ENCODE measurements around the gene CYB561. TPM values are rescaled to one million over a fixed set of nuclear protein-coding genes. Genes with fewer than 3 reads are reported as not detected.

The CYB561 gene
- total RNA-seq, 6 experiments from 2014 or later, result 7.4 to 21.9 (median 11.4) TPM

DNA sequence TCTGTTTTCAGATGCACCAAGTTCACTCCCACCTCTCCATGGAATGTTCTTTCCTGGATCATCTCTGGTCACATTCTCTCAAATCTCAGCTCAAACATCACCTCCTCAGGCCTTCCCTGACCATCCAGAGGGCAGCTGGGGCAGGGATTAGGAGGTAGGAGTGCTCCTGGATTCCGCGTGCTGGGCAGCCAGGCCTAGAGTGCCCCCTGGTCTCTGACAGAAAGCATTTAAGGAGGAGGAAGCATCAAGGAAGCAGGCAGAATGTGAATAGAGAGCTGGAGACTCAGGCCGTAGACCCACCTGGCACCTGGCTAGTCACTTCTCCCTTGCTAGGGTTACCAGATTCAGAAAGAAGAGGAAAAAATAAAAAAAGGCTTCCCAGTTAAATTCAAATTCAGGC, 2.5 kb upstream of the CYB561 start:
- Histone ChIP-seq H3K36me3 (no peaks in the 10 kb centered on the region), H3K4me3 (no peak overlapping the region), H3K27me3 (no peaks in the 10 kb centered on the region), H3K27ac (no peak overlapping the region), H3K9me3 (no peaks in the 10 kb centered on the region), H3K4me1 (peaks cover 0 to 3% (median 0%) of the 10 kb centered on the region in 4 donors)
- intact Hi-C loops (cut with DNase I), result no loop called here
- ATAC-seq (no peak), DNase-seq (no peak)
- 83% methylated on average over 3 of the region's 3 CpGs for WGBS (ENCODE audit: insufficient coverage, low coverage, low lambda C conversion rate, missing lambda C conversion rate)
- TF ChIP-seq POLR2A (IDR thresholded peaks at IDR 0.05) (no peak), CTCF (IDR thresholded peaks at IDR 0.05) (no peak)

DNA sequence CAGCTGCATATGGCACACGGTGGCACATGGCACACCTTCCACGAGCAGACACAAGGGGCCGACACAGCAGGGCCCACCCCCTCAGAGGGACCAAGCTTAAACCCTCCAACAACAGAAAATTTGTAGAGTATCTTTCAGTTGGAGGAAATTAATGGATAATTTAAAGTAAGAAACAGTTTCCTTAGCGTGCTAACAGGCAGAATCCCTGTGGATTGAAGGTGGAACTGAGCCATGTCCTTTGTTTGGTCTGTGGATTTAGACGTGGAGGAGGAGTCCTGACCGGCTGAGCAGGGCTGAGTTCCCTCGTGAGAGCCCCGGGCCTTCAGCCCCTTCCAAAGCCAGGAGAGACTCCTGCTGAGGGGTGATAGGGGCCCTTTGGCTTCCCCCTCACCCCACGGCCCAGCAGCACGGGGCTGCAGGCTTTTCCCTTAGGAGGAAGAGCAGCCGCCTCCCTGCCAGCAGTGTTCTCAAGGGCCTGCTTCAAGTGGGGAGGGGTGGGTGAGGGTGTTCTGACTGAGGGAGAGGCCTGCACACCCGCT, 1.4 kb upstream of the CYB561 start:
- peak overlapping the region in 2 of 3 donors; percentile 68 to 79 for H3K27ac ChIP-seq
- DNase-seq (no peak), ATAC-seq (no peak)
- H3K36me3 ChIP-seq, result no peaks in the 10 kb centered on the region
- peaks cover 0 to 3% (median 0%) of the 10 kb centered on the region in 4 donors for H3K4me1 ChIP-seq
- TF ChIP-seq POLR2A (IDR thresholded peaks at IDR 0.05), result no peak
- no peak for TF ChIP-seq CTCF (IDR thresholded peaks at IDR 0.05)
- H3K9me3 ChIP-seq, result no peaks in the 10 kb centered on the region
- intact Hi-C loops (cut with DNase I), result no loop called here
- 48% methylated on average over 4 of the region's 12 CpGs for WGBS (ENCODE audit: insufficient coverage, low coverage, low lambda C conversion rate, missing lambda C conversion rate)
- no peaks in the 10 kb centered on the region for H3K27me3 ChIP-seq
- peak overlapping the region in 1 of 3 donors; percentile 69 for H3K4me3 ChIP-seq

DNA sequence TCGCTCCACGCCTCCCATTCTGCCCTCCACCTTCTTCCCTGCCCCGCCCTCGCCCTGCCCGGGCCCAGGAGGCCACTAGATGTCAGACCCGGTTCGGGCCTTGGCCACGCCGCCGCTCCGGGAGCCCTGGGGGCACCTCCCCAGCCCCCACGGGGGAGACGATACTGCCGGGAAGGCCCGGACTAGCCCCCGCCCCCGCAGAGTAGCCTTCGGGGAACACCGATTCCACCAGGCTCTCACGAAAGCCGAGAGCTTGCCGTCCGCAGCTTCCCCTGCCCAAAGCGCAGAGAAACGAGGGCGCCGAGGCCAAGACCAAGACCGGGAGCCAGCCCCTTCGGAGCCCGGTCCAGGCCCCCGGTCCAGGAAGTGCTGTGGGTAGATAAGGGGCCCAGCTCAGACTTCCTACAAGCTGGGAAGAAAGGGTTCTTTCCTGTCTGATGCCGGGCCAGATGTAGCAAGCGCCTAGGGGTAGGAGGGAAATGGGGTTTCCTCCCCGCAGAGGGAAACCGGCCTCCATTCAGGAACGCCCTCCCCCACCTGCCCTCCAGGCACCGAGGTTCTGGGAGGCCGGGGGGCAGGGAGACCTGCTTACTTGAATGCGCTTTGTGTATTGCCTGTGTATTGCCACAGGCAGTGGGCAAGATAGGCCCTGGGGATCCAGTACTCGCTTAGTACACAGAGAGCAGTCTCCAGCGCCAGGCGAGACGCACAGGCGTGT, 806 bp upstream of the CYB561 start:
- no peaks in the 10 kb centered on the region for H3K36me3 ChIP-seq
- WGBS (ENCODE audit: insufficient coverage, low coverage, low lambda C conversion rate, missing lambda C conversion rate), result 13% methylated on average over 3 of the region's 44 CpGs
- H3K4me3 ChIP-seq, result peak overlapping the region; percentile 58 to 69 (median 59)
- H3K27ac ChIP-seq, result peak overlapping the region; percentile 58 to 79 (median 68)
- TF ChIP-seq CTCF (IDR thresholded peaks at IDR 0.05), result peak in 1 of 4 donors; percentile 8
- TF ChIP-seq POLR2A (IDR thresholded peaks at IDR 0.05), result no peak
- intact Hi-C loops (cut with DNase I), result no loop called here
- H3K9me3 ChIP-seq, result no peaks in the 10 kb centered on the region
- no peaks in the 10 kb centered on the region for H3K27me3 ChIP-seq
- ATAC-seq, result peak; percentile 28 to 53 (median 44)
- peaks cover 0 to 3% (median 0%) of the 10 kb centered on the region in 4 donors for H3K4me1 ChIP-seq
- peak; percentile 60 to 75 (median 72) for DNase-seq

DNA sequence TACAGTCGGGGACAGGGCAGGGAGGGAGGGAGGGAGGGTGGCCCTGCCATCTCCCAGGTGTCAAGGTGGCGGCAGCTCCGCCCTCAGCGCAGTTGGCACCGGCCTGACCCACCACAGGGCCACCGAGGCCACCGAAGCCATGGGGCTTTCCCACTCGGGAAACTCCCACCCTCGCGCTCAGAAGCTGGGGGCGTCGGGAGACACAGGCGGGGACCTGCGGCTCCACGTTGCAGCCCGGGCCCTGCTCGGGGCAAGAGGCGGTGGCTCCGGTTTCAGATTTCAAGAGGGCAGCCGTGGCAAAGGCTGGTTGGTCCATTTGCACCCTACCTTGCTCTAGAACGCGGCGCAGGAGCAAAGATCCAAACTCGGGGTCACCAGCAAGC, 544 bp downstream of the CYB561 start:
- DNase-seq, result peak; percentile 55 to 69 (median 64)
- H3K9me3 ChIP-seq, result no peaks in the 10 kb centered on the region
- no peak for TF ChIP-seq POLR2A (IDR thresholded peaks at IDR 0.05)
- no peak for TF ChIP-seq CTCF (IDR thresholded peaks at IDR 0.05)
- peaks cover 0 to 3% (median 0%) of the 10 kb centered on the region in 4 donors for H3K4me1 ChIP-seq
- ATAC-seq, result peak; percentile 44 to 67 (median 46)
- peak overlapping the region; percentile 58 to 69 (median 59) for H3K4me3 ChIP-seq
- intact Hi-C loops (cut with DNase I), result no loop called here
- WGBS (ENCODE audit: insufficient coverage, low coverage, low lambda C conversion rate, missing lambda C conversion rate), result 1% methylated on average over 11 of the region's 24 CpGs
- H3K27ac ChIP-seq, result peak overlapping the region in 2 of 3 donors; percentile 68 to 79
- no peaks in the 10 kb centered on the region for H3K36me3 ChIP-seq
- no peaks in the 10 kb centered on the region for H3K27me3 ChIP-seq

Measured in right lobe of liver (tissue), 6 donors.